ENCODE data around the gene PIERCE2.
"Not testable (repeated sequence)": the region's sequence is repeated elsewhere in the genome, so short reads cannot be mapped to it uniquely, and the experiment has no call there.

Gene PIERCE2

GRCh38 chr15:55394694-55395093 is 13.6 kb upstream of the PIERCE2 start:
- CTCF ChIA-PET, result interaction anchor here (1.2 to 6.1 kb wide), 2 partner anchors 13 to 103 kb away, joined by 3 to 38 read pairs; partner anchors contain the start of genes CCPG1 and PIERCE2
- no peak for DNase-seq (ENCODE audit: low read depth, low spot score)
- no peak for TF ChIP-seq CTCF (IDR thresholded peaks at IDR 0.05; ENCODE audit: insufficient read depth, low read length, missing control alignments)
- no peak overlapping the region for H3K4me3 ChIP-seq (ENCODE audit: low read depth, low read length)
- POLR2A ChIA-PET, result no interaction called here

DNA sequence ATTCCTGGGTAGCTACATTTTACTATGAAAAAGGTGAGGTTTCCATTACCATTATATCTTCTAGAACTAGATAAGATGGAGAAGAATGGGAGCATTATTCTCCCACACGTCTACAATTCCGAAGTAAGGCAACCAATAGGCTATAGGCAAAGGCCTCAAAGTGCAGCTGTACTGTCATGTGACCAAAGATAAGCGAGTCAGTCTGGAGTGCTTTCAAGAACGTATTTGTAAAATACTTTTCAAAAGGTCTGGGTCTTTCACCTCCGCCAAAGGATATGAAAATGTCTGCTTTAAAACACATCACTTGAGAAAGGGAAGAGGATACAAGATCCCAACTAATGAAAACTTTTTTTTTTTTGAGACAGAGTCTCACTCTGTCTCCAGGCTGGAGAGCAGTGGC is 10.1 kb upstream of the PIERCE2 start:
- no peak overlapping the region for H3K4me3 ChIP-seq (ENCODE audit: low read depth, low read length)
- POLR2A ChIA-PET, result no interaction called here
- DNase-seq (ENCODE audit: low read depth, low spot score), result no peak
- no peak for TF ChIP-seq CTCF (IDR thresholded peaks at IDR 0.05; ENCODE audit: insufficient read depth, low read length, missing control alignments)
- CTCF ChIA-PET, result interaction anchor here (6.1 kb wide), 1 partner anchor 10 kb away, joined by 38 read pairs; the partner anchor contains the start of genes CCPG1 and PIERCE2

DNA sequence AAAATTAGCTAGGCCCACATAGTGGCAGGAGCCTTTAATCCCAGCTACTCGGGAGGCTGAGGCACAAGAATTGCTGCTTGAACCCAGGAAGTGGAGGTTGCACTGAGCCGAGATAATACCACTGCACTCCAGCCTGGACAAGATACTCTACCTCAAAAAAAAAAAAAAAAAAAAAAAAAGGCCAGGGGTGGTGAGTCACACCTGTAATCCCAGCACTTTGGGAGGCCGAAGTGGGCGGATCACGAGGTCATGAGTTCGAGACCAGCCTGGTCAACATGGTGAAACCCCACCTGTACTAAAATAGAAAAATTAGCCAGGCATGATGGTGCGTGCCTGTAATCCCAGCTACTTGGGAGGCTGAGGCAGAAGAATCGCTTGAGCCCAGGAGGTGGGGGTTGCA is 8.2 kb upstream of the PIERCE2 start:
- POLR2A ChIA-PET; DNase-seq (ENCODE audit: low read depth, low spot score); H3K4me3 ChIP-seq (ENCODE audit: low read depth, low read length); CTCF ChIA-PET: not testable (repeated sequence)

GRCh38 chr15:55401786-55402246 is 6.5 kb upstream of the PIERCE2 start:
- ChIA-PET POLR2A (no interaction called here), CTCF (interaction anchor here (0.8 to 1.5 kb wide), 4 partner anchors 9 to 33 kb away, joined by 3 to 6 read pairs (median 4); no protein-coding TSS in a partner anchor)
- no peak for TF ChIP-seq CTCF (IDR thresholded peaks at IDR 0.05; ENCODE audit: insufficient read depth, low read length, missing control alignments)
- H3K4me3 ChIP-seq (ENCODE audit: low read depth, low read length), result no peak overlapping the region
- no peak for DNase-seq (ENCODE audit: low read depth, low spot score)

DNA sequence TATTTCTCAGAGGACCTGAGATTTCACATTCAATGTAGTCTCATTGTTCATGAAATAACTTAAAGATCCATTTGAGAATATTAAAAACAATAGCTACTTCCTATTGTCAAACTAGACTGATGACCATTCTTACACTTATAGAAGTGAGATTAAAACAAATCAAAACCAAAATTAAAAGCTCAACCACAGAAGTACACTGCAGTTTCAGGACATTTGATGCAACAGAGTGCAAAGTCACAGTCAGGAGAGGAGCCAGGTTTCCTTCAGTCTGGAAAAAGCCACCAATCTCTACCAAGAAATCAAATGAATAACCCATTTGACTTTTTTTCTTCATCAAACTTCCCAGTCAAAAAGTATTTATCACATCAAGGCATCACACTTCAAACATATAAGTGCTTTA is 5.6 kb upstream of the PIERCE2 start:
- CTCF ChIA-PET, result interaction anchor here (0.7 kb wide), 1 partner anchor 110 kb away, joined by 3 read pairs; no protein-coding TSS in a partner anchor
- TF ChIP-seq CTCF (IDR thresholded peaks at IDR 0.05; ENCODE audit: insufficient read depth, low read length, missing control alignments), result no peak
- H3K4me3 ChIP-seq (ENCODE audit: low read depth, low read length), result no peak overlapping the region
- POLR2A ChIA-PET, result no interaction called here
- DNase-seq (ENCODE audit: low read depth, low spot score), result no peak

GRCh38 chr15:55403531-55403930 is 4.8 kb upstream of the PIERCE2 start:
- peak; percentile 24 for DNase-seq (ENCODE audit: low read depth, low spot score)
- ChIA-PET POLR2A (no interaction called here), CTCF (interaction anchor here (0.6 kb wide), 1 partner anchor 206 kb away, joined by 3 read pairs; no protein-coding TSS in a partner anchor)
- no peak overlapping the region for H3K4me3 ChIP-seq (ENCODE audit: low read depth, low read length)
- no peak for TF ChIP-seq CTCF (IDR thresholded peaks at IDR 0.05; ENCODE audit: insufficient read depth, low read length, missing control alignments)

- CTCF ChIA-PET, result interaction anchor here (0.9 to 4.4 kb wide), 19 partner anchors 10 to 216 kb away, joined by 3 to 38 read pairs (median 5); partner anchors contain the start of genes PIGB, PIGBOS1 and RSL24D1
- no peak for TF ChIP-seq CTCF (IDR thresholded peaks at IDR 0.05; ENCODE audit: insufficient read depth, low read length, missing control alignments)
Observed at GRCh38 chr15:55407498-55408011, 740 bp upstream of the PIERCE2 start.

DNA sequence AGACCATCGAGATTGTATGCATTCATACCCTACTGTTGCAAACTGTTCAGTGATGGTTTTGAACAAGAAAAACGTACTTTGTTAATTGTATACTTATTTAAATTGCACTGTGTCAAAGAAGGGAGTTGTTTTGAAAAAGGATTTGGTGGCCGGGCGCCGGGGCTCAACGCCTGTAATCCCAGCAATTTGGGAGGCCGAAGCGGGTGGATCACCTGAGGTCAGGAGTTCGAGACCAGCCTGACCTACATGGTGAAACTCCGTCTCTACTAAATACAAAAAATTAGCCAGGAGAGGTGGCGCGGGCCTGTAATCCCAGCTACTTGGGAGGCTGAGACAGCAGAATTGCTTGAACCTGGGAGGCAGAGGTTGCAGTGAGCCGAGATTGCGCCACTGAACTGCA is 681 bp downstream of the PIERCE2 start:
- not testable (repeated sequence) for DNase-seq (ENCODE audit: low read depth, low spot score)
- H3K4me3 ChIP-seq (ENCODE audit: low read depth, low read length), result peak overlapping the region; percentile 89
- POLR2A ChIA-PET, result interaction anchor here (0.6 to 1.0 kb wide), 2 partner anchors 27 to 173 kb away, joined by 3 read pairs; no protein-coding TSS in a partner anchor
- CTCF ChIA-PET, result interaction anchor here (0.6 to 4.4 kb wide), 21 partner anchors 8 to 223 kb away, joined by 3 to 38 read pairs (median 4); partner anchors contain the start of genes PIGB and PIGBOS1

More at GRCh38 chr15:55407498-55408011, 740 bp upstream of the PIERCE2 start:
- no peak for DNase-seq (ENCODE audit: low read depth, low spot score)
- H3K4me3 ChIP-seq (ENCODE audit: low read depth, low read length), result peak overlapping the region; percentile 89
- POLR2A ChIA-PET, result interaction anchor here (1.4 kb wide), 1 partner anchor 14 kb away, joined by 3 read pairs; no protein-coding TSS in a partner anchor

DNA sequence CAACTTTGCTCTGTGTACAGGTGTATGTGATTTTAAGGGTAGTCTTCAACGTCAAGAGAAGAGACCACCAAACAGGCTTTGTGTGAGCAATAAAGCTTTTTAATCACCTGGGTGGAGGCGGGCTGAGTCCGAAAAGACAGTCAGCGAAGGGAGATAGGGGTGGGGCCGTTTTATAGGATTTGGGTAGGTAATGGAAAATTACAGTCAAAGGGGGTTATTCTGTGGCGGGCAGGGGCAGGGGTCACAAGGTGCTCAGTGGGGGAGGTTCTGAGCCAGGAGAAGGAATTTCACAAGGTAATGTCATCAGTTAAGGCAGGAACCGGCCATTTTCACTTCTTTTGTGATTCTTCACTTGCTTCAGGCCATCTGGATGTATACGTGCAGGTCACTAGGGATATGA is 9.4 kb downstream of the PIERCE2 start:
- CTCF ChIA-PET, result interaction anchor here (1.5 kb wide), 1 partner anchor 9 kb away, joined by 7 read pairs; the partner anchor contains the start of genes CCPG1 and PIERCE2
- POLR2A ChIA-PET; DNase-seq (ENCODE audit: low read depth, low spot score); H3K4me3 ChIP-seq (ENCODE audit: low read depth, low read length): not testable (repeated sequence)
